Activated CD4-positive, alpha-beta T cell treated with anti-CD3 and anti-CD28 coated beads for 24 hours (primary cell): ENCODE measurements around the gene EPHB3.
A peak's percentile ranks its signal among the peaks of the same experiment; 100 is the strongest.

Experiments
- DNase-seq, 2 donors: peaks; one replicate each; pipeline ENCODE4 v3.0.0-alpha.2; 2020; ENCODE audit warnings: low read depth in 2 of 2

EPHB3 gene

GRCh38 chr3:184561061-184561912 is at the start of gene EPHB3:
Gene EPHB3 (plus strand): TSS chr3:184561785. CDS start chr3:184562236, 451 bp downstream.
- DNase-seq = peak; percentile 86 to 91

- DNase-seq = no peak
Measured at GRCh38 chr3:184512621-184513020, 49.0 kb upstream of the EPHB3 start.

- peak; percentile 78 to 81 for DNase-seq
Measured at GRCh38 chr3:184513276-184514170, 48.1 kb upstream of the EPHB3 start.

- no peak for DNase-seq
Measured at GRCh38 chr3:184514171-184514490, 47.5 kb upstream of the EPHB3 start.

- no peak for DNase-seq
Measured at GRCh38 chr3:184523825-184524615, 37.6 kb upstream of the EPHB3 start.

GRCh38 chr3:184524981-184525336 is 36.6 kb upstream of the EPHB3 start:
- no peak for DNase-seq

- DNase-seq = no peak
Measured at GRCh38 chr3:184525337-184526087, 36.1 kb upstream of the EPHB3 start.

- no peak for DNase-seq
Measured at GRCh38 chr3:184526088-184526433, 35.5 kb upstream of the EPHB3 start.

GRCh38 chr3:184531626-184532280 is 29.8 kb upstream of the EPHB3 start:
- no peak for DNase-seq

GRCh38 chr3:184532940-184533732 is 28.4 kb upstream of the EPHB3 start:
- DNase-seq = no peak

- DNase-seq = no peak
Measured at GRCh38 chr3:184537885-184538665, 23.5 kb upstream of the EPHB3 start.

- DNase-seq = no peak
Measured at GRCh38 chr3:184538666-184539431, 22.7 kb upstream of the EPHB3 start.

GRCh38 chr3:184539801-184540435 is 21.7 kb upstream of the EPHB3 start:
- DNase-seq = no peak

GRCh38 chr3:184540777-184541681 is 20.6 kb upstream of the EPHB3 start:
- peak; percentile 56 to 75 for DNase-seq

- DNase-seq = no peak
Measured at GRCh38 chr3:184541886-184542562, 19.6 kb upstream of the EPHB3 start.

GRCh38 chr3:184542577-184542976 is 19.0 kb upstream of the EPHB3 start:
- no peak for DNase-seq
